COR-L47 (cell line): Measurements from ENCODE around the gene YBX1.

Experiments
- DNase-seq: peaks from one replicate; lab custom pipeline; 2025; lab: John Stamatoyannopoulos, UW

YBX1 gene

GRCh38 chr1:42735477-42736105, 53.4 kb downstream of the YBX1 start:
- DNase-seq, result no peak

- DNase-seq, result no peak
Measured at GRCh38 chr1:42736152-42736551, 53.9 kb downstream of the YBX1 start.

GRCh38 chr1:42736571-42737200, 54.5 kb downstream of the YBX1 start:
- no peak for DNase-seq

- DNase-seq, result no peak
Measured at GRCh38 chr1:42737257-42737656, 55.0 kb downstream of the YBX1 start.

GRCh38 chr1:42737986-42738677, 55.9 kb downstream of the YBX1 start:
- DNase-seq, result no peak

DNA sequence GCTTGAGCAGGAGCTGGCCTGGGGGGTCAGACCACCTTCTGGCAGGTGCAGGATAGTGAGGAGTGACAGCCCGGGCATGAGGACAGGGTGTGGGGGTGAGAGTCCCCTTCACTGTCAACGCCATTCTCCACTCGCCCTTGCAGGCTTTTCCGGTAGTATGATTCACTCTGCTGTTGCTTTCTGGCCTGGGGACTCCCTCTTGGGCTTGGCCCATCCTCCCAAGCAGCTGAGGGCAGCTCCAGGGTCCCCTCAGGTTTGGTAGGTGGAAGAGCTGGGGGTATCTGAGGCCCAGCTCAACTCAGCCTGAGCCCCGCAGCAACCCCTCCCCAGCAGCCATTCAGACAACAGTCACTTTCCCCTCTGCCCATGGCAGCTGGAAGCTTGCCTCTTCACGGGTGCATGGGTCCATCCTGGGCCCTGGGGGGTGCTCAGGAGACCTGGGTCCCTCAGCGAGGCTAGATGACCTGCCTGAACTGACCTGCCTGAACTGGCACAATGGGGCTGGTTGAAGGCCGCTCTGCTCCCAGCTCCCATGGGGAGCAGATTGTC, 56.5 kb downstream of the YBX1 start:
- DNase-seq, result no peak

DNA sequence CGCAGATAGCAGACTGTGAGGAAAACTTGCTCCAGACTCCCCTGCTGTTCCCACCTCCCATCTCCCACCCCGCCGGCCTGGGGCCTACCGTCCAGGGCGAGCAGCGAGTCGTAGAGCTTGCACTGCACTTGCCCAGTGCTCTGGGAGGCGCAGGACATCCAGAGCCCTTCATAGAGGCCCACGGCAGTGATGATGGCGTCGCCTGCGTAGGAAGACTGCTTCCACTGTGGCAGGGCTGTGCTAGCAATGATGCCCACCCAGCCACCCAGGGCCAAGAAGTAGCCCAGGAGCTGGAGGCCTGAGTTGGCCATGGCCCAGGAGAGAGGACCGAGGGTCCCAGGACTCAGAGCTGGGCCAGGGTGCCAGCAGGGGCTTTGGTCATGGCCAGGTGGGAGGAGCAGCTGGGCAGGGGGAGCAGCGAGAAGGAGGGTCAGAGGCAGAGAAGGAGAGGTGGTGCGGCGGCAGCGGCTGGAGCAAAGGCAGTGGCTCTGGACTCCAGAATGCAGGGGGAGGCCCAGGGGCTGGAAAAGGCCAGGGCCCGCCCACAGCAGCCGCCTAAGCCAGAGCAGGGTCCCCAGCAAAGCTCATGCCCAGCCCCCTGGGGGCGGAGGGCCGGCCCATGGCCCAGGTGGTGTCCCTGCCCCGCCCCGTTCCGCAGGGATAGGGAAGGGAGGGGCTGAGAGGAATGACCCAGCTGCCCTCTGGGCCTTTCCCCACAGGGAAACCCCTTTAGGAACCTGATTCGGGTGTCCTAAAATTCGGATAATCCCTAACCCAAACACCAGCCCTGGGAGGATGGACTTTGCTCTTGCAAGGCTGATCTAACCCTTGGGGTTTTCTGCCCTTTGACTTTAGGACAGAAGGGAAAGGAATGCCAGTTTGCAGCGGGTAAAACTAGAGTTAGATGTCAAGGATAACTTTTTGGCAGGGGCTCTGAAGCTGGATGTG, 57.8 kb downstream of the YBX1 start, which contains the start of gene CLDN19:
Gene CLDN19, minus strand, starts transcription at position 484 of the 948 bp plus-strand sequence. Its CDS starts 173 bp downstream, at position 311.
- no peak for DNase-seq

- DNase-seq, result no peak
Measured at GRCh38 chr1:42740851-42741580, 58.8 kb downstream of the YBX1 start.

DNA sequence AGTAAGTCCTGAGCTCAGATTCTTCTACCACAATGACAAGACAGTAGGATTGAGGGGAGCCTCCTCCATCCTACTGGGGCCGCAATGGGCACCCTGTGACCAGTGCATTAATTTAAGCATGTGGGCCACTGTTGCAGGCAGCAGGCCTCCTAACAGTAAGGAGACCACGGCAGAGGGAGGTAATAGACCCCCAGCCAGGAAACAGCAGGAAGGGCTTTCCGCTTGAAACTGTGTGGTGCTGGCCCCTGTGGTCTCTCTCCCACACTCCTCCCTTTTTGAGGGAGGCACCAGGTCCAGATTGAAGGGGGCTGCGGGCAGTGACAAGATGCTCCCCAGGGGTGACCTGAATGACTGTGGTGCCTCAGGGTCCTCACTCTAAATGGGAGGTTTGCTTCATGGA, 59.5 kb downstream of the YBX1 start:
- no peak for DNase-seq

DNA sequence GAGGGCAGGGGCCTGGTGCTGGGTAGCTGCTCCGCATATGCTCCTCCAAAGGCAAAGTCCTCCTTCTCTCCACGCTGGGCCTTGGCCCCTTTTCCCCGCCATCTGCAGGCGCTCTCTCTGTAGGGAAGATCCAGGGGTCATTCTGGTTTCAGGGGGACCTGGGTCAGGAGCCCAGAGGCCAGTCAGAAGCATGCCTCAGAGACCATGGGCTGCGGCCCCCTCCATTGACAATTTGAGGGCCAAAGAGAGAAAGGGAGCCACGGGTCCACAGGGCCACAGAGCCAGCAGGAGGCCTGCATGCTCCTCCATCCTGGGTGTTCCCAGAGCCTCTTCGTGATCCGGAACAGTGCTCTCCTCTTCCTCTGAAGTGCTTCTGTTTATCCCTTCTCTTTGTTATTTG, 59.9 kb downstream of the YBX1 start:
- no peak for DNase-seq

- DNase-seq, result no peak
Measured at GRCh38 chr1:42742617-42743316, 60.5 kb downstream of the YBX1 start.

GRCh38 chr1:42743317-42744147, 61.3 kb downstream of the YBX1 start:
- no peak for DNase-seq

GRCh38 chr1:42744148-42744413, 61.9 kb downstream of the YBX1 start:
- no peak for DNase-seq

DNA sequence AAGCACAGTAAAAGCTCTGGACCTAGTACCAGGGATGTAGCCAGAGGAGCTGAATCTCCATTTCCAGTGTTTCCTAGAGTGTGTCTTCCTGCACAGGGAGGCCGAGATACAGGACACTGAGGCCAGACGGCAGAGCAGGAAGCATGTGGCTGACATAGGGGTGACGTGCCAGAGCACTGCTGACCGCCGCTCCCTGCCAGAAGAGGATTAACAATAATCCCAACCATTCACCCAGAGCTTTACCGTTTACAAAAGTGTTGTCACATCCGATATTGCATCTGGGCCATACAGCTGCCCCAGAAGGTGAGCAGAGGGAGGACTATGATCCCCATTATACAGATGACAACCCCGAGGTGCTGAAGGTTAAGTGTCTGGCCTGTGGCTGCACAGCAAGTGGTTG, 63.6 kb downstream of the YBX1 start:
- no peak for DNase-seq

GRCh38 chr1:42746436-42747105, 64.4 kb downstream of the YBX1 start:
- DNase-seq, result no peak

DNA sequence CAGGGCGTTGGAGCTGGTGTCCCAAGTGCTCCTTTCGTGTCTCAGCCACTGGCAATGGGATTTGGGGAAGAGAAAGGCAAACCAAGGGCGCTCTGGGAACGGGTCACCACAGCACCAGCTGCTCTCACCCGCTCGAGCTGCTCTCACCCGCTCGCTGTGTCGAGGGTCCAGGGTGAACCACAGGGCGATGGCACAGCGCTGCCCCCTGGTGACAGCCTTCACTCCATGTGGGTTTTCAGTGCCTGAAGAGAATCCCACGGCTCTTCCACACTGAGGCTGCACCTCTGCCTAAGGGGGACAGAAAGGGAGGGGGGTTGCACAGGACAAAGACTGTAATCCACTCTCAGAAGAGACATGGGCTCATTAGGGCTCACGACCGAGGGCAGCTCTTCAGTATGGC, 64.9 kb downstream of the YBX1 start:
- no peak for DNase-seq

GRCh38 chr1:42748021-42748420, 65.8 kb downstream of the YBX1 start:
- no peak for DNase-seq

DNA sequence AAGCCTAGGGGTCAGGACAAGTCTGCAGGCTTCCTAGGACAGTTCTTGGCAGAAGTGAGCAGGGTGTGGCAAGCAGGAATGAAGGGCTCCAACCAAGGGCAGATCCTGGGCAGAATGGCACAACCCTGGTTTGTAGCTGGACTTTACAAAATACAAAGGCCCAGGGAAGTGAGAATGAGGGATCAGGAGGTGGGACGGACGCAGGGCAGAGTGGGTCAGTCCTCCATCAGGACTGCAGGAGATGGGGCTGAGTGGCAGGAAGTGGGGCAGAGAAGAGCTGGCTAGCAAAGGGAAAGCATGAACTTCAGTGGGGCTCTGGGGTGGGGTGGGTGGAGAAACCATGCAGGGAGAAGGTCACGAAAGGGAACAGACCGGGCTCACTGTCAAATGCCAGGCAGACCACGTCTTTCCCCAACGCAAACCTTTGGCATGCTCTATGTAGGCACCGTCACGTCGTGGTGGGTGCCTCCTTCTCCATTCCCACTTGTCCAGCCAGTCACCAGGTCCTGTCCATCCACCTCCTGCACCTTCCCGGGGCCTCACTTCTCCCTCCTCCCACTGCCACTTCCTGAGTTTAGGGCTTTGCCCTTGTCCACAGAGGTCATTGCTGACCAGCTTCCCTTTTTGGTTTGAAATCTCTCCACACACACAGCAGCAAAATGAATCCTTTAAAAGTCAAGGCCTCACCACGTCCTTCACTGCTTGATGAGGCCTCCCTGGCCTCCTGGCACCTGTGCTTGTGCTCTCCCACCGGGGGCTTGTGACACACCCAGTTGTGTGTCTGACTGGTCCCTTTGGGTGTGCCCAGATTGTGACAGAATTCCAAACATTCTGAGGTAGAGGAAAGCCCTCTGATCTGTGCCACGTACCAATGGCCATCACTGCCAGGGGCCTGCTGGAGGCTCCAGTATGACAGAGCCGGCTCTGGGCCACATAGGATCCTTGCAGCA, 66.5 kb downstream of the YBX1 start:
- DNase-seq, result no peak
